ENCODE measurements around the gene TEX2. TPM values are rescaled to one million over a fixed set of nuclear protein-coding genes. Genes with fewer than 3 reads are reported as not detected.

The TEX2 gene
- total and polyA plus RNA-seq, 3 experiments from 2014 or later: 6.5 to 22.0 (median 21.9) TPM

DNA sequence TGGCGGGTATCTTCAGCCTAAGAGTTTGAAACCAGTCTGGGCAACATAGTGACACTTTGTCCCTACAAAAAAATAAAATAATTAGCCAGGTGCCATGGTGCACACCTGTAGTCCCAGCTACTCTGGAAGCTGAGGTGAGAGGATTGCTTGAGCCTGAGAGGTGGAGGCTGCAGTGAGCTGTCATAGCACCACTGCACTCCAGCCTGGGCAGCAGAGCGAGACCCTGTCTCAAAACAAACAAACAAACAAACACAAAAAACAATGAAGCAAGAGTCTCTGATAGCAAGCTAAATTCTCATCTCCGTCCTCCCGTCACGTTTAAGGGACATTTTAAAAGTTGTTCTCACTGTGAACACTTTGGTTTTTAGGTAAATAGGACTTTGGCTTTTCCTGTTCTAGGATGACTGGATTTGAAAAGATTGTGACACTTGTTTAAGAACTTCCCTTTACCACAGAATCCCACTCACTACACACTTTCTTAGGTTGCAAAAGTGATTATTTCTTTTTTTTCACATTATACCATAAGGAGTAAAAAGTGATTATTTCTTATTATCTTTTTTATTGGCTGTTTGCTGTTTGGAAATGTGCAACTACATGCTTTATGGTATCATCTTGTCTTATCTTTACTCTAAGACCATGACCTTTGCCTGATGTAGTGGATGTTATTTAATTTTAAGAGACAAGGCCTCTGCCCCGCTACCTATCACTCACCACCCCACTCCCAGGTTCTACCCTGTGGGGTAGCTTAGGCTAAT lies 128.7 kb downstream of the TEX2 start:
- H3K4me1 Mint-ChIP-seq: peaks cover 18 to 23% (median 23%) of the 10 kb centered on the region in 3 donors
- Histone ChIP-seq H3K4me1 (ENCODE audit: insufficient read depth, low read length) (peaks cover 10% of the 10 kb centered on the region), H3K4me3 (ENCODE audit: low read length) (no peak overlapping the region), H3K27me3 (ENCODE audit: insufficient read depth, low read length, poor library complexity, severe bottlenecking) (no peaks in the 10 kb centered on the region), H3K9me3 (ENCODE audit: low read length) (no peaks in the 10 kb centered on the region), H3K27ac (ENCODE audit: low read depth, low read length) (no peak overlapping the region), H3K36me3 (ENCODE audit: insufficient read depth, low read length) (no peaks in the 10 kb centered on the region)
- no peaks in the 10 kb centered on the region for H3K9me3 Mint-ChIP-seq
- no peak overlapping the region for H3K4me3 Mint-ChIP-seq
- no peaks in the 10 kb centered on the region for H3K27me3 Mint-ChIP-seq
- H3K27ac Mint-ChIP-seq: peak overlapping the region in 1 of 8 donors; percentile 1
- ChIA-PET CTCF (interaction anchor here (0.6 to 9.7 kb wide), 56 partner anchors 8 to 236 kb away, joined by 3 to 334 read pairs (median 6); partner anchors contain the start of genes CD79B, CSHL1, GH1 and ICAM2), POLR2A (interaction anchor here (0.6 to 2.3 kb wide), 10 partner anchors 11 to 215 kb away, joined by 3 to 16 read pairs (median 6); partner anchors contain the start of gene ICAM2)
- DNase-seq: no peak
- peaks cover 0 to 2% (median 0%) of the 10 kb centered on the region in 3 donors for H3K36me3 Mint-ChIP-seq

DNA sequence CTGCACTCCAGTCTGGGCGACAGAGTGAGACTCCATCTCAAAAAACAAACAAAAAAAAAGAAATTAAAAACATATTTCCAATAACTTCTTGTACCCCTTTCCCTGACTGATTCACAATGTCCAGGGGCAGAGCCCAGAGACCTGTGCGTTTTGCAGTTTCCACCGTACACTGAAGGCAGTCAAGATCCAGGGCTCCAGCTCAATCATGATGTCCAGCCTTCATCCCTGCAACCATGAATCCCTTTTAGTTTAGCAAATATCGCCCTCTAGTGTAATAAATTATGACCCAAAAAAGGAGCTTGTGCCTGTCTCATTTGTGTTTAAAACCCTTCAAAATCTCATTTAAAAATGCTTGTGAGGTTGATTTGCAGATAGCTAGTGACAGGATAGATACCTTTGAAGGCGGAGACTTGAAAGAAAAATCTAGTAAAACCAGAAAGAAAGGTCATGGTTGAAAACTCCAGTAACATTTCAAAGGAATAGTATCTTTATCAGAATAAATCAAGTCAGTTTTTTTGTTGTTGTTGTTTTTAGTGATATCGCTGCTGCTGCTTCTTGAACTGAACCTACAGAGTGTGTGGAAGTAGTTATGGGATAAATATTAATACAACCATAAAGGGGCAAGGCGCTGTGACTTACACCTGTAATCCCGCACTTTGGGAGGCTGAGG lies 129.4 kb downstream of the TEX2 start:
- H3K9me3 Mint-ChIP-seq: no peaks in the 10 kb centered on the region

DNA sequence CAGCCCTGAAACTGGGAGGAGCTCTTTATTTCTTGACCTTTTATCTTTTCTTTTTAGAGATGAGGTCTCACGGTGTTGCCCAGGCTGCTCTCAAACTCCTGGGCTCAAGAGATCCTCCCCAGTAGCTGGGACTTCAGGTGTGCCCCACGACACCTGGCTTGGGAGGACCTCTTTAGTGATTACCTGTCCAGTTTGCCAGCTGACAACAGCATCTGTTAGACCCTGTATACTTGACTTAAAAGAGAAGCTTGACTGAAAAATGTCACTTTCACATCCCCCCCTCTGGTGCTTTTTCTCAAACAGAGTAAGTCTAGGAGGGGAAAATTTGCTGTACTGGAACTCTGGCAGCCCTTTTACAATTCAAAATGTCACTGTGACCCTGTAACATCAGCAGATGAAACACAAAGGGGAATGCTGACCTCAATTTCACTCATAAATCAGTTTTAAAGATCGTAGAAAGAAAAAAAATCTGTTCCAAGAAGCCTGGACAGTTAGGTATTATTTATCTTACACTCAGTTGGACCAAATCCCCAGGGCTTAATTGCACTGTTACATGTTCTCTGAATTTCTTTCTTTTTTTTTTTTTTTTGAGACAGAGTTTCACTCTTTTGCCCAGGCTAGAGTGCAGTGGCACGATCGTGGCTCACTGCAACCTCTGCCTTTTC lies 131.3 kb downstream of the TEX2 start:
- ChIA-PET CTCF (interaction anchor here (0.9 to 9.7 kb wide), 16 partner anchors 11 to 228 kb away, joined by 3 to 334 read pairs (median 10); partner anchors contain the start of genes CSHL1, GH1, ICAM2 and PRR29), POLR2A (interaction anchor here (1.1 to 3.3 kb wide), 3 partner anchors 14 to 137 kb away, joined by 6 to 44 read pairs (median 11); no protein-coding TSS in a partner anchor)
- Mint-ChIP-seq H3K4me1 (peaks cover 32 to 45% (median 41%) of the 10 kb centered on the region in 3 donors), H3K27ac (peak overlapping the region; percentile 43 to 98 (median 94)), H3K4me3 (peak overlapping the region in 2 of 7 donors; percentile 87 to 91), H3K27me3 (no peaks in the 10 kb centered on the region), H3K36me3 (peaks cover 0 to 11% (median 5%) of the 10 kb centered on the region in 3 donors), H3K9me3 (no peaks in the 10 kb centered on the region)
- H3K4me1 ChIP-seq (ENCODE audit: insufficient read depth, low read length): peaks cover 25% of the 10 kb centered on the region
- H3K27ac ChIP-seq (ENCODE audit: low read depth, low read length): no peak overlapping the region
- no peaks in the 10 kb centered on the region for H3K27me3 ChIP-seq (ENCODE audit: insufficient read depth, low read length, poor library complexity, severe bottlenecking)
- H3K4me3 ChIP-seq (ENCODE audit: low read length): no peak overlapping the region
- DNase-seq: no peak
- H3K9me3 ChIP-seq (ENCODE audit: low read length): no peaks in the 10 kb centered on the region
- no peaks in the 10 kb centered on the region for H3K36me3 ChIP-seq (ENCODE audit: insufficient read depth, low read length)

More for the DNA sequence above, 129.4 kb downstream of the TEX2 start:
- ChIA-PET POLR2A (interaction anchor here (0.6 to 2.3 kb wide), 10 partner anchors 12 to 214 kb away, joined by 3 to 16 read pairs (median 6); partner anchors contain the start of gene ICAM2), CTCF (interaction anchor here (0.6 to 9.7 kb wide), 59 partner anchors 9 to 235 kb away, joined by 3 to 334 read pairs (median 5); partner anchors contain the start of genes CD79B, CSHL1, GH1 and ICAM2)
- peak in 2 of 5 donors; percentile 54 to 59 for DNase-seq
- H3K36me3 ChIP-seq (ENCODE audit: insufficient read depth, low read length): no peaks in the 10 kb centered on the region
- peaks cover 22 to 29% (median 29%) of the 10 kb centered on the region in 3 donors for H3K4me1 Mint-ChIP-seq
- peaks cover 0 to 7% (median 4%) of the 10 kb centered on the region in 3 donors for H3K36me3 Mint-ChIP-seq
- H3K4me3 Mint-ChIP-seq: peak overlapping the region in 1 of 7 donors; percentile 53
- H3K4me3 ChIP-seq (ENCODE audit: low read length): no peak overlapping the region
- H3K27me3 ChIP-seq (ENCODE audit: insufficient read depth, low read length, poor library complexity, severe bottlenecking): no peaks in the 10 kb centered on the region
- H3K27me3 Mint-ChIP-seq: no peaks in the 10 kb centered on the region
- H3K27ac Mint-ChIP-seq: peak overlapping the region in 3 of 8 donors; percentile 1 to 82 (median 42)
- H3K27ac ChIP-seq (ENCODE audit: low read depth, low read length): no peak overlapping the region
- H3K4me1 ChIP-seq (ENCODE audit: insufficient read depth, low read length): peaks cover 10% of the 10 kb centered on the region
- H3K9me3 ChIP-seq (ENCODE audit: low read length): no peaks in the 10 kb centered on the region

DNA sequence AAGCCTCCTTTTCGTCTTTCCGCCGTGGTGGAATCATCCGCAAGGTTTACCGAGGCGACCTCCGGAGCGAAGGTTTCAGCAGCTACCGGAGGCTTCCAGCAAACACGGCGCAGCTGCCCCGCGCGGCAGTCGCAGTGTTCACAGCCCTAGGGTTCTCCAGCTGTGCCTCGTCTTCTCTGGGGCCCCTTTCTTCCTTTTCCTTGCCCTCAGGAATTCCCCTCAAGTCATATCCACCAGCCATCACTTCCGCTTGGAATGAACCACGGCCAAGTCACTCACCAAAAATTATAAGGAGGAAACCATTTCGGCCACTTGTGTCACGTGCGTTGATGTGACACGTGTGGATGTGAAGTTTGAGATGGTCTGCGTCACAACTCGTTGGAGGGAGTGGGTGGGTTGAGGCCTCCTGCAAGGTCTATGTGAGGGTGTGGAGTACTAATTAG lies 132.5 kb downstream of the TEX2 start:
- Mint-ChIP-seq H3K4me1 (peaks cover 44 to 57% (median 53%) of the 10 kb centered on the region in 3 donors), H3K4me3 (peak overlapping the region; percentile 75 to 91 (median 87)), H3K27ac (peak overlapping the region; percentile 92 to 98 (median 98)), H3K27me3 (no peaks in the 10 kb centered on the region), H3K36me3 (peaks cover 0 to 13% (median 5%) of the 10 kb centered on the region in 3 donors), H3K9me3 (no peaks in the 10 kb centered on the region)
- Histone ChIP-seq H3K9me3 (ENCODE audit: low read length) (no peaks in the 10 kb centered on the region), H3K4me1 (ENCODE audit: insufficient read depth, low read length) (peaks cover 32% of the 10 kb centered on the region), H3K27me3 (ENCODE audit: insufficient read depth, low read length, poor library complexity, severe bottlenecking) (no peaks in the 10 kb centered on the region), H3K27ac (ENCODE audit: low read depth, low read length) (peak overlapping the region; percentile 82), H3K36me3 (ENCODE audit: insufficient read depth, low read length) (no peaks in the 10 kb centered on the region), H3K4me3 (ENCODE audit: low read length) (peak overlapping the region; percentile 49)
- ChIA-PET CTCF (interaction anchor here (0.8 to 9.7 kb wide), 16 partner anchors 15 to 226 kb away, joined by 3 to 334 read pairs (median 5); partner anchors contain the start of genes GH1 and ICAM2), POLR2A (interaction anchor here (0.5 to 3.3 kb wide), 12 partner anchors 15 to 374 kb away, joined by 3 to 44 read pairs (median 10); partner anchors contain the start of gene ICAM2)
- DNase-seq: peak in 1 of 5 donors; percentile 63

DNA sequence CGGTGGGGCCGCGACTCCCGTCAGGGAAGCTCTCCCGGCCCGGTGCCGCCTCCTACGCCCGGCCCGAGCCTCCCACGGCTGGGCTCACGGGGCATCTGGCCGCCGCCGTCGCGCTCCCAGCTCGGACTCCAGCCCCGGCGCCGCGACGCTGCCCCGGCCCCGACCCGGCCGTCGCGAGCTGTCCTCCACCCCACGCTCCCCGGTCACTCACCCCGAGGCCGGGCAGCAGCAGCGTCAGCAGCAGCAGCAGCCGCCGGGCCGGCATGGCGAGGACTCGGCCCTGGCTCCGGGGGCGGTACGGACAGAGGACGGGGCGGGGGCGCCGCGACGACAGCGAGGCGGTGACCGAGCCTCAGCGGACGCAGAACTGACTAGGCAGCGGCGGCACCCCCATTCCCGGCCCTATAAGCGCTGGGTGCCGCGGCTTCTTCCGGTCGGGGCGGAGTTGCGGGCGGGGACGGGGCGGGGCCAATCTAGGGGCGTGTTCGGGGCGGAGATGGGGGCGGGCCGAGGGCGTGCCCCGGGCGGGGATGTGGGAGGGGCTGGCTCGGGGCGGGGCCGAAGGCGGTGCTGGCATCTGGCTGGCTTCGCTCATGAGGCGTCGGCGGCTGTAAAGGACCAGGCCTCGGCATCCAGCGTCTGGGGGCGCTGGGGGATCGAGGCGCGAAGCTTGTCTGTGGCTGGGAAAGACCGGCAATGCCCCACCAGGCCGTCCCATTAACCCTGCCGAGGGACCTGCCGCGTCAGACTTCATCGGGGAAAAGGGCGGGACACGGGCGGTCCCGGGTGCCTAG lies 133.1 kb downstream of the TEX2 start, which contains the start of gene ERN1:
Gene ERN1, minus strand, starts transcription at position 380 of the 794 bp plus-strand sequence. Its CDS starts 115 bp downstream, at position 265.
- Histone ChIP-seq H3K9me3 (ENCODE audit: low read length) (no peaks in the 10 kb centered on the region), H3K4me3 (ENCODE audit: low read length) (peak within 1 kb of the TSS; percentile 92), H3K36me3 (ENCODE audit: insufficient read depth, low read length) (peaks cover under 1% of the 10 kb centered on the region), H3K27ac (ENCODE audit: low read depth, low read length) (peak within 1 kb of the TSS; percentile 82), H3K27me3 (ENCODE audit: insufficient read depth, low read length, poor library complexity, severe bottlenecking) (no peaks in the 10 kb centered on the region), H3K4me1 (ENCODE audit: insufficient read depth, low read length) (peaks cover 32% of the 10 kb centered on the region)
- peak within 1 kb of the TSS; percentile 92 to 98 (median 98) for H3K27ac Mint-ChIP-seq
- peaks cover 48 to 63% (median 59%) of the 10 kb centered on the region in 3 donors for H3K4me1 Mint-ChIP-seq
- peaks cover 2 to 14% (median 5%) of the 10 kb centered on the region in 3 donors for H3K36me3 Mint-ChIP-seq
- peak; percentile 87 to 95 (median 88) for DNase-seq
- POLR2A ChIA-PET: interaction anchor here (0.5 to 3.3 kb wide), 19 partner anchors 16 to 375 kb away, joined by 3 to 44 read pairs (median 4); partner anchors contain the start of gene ICAM2
- H3K9me3 Mint-ChIP-seq: no peaks in the 10 kb centered on the region
- H3K27me3 Mint-ChIP-seq: no peaks in the 10 kb centered on the region
- CTCF ChIA-PET: interaction anchor here (0.8 to 9.7 kb wide), 15 partner anchors 16 to 225 kb away, joined by 3 to 334 read pairs (median 6); partner anchors contain the start of genes GH1 and ICAM2
- H3K4me3 Mint-ChIP-seq: peak within 1 kb of the TSS; percentile 91 to 98 (median 97)

DNA sequence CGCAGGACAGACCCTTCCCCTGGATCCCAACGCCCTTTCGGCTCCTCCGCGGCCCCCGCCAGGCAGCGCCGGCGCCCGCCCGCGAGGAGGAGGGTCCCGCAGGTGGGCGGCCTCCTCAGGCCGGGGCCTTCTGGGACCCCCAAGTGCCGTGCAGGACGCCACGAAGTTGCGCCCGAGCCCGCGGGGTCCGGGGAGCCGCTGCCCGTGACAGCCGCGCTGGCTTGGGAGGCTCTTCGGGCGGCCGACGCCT lies 133.6 kb downstream of the TEX2 start:
- Histone ChIP-seq H3K9me3 (ENCODE audit: low read length) (no peaks in the 10 kb centered on the region), H3K4me1 (ENCODE audit: insufficient read depth, low read length) (peaks cover 32% of the 10 kb centered on the region), H3K27ac (ENCODE audit: low read depth, low read length) (peak overlapping the region; percentile 77), H3K4me3 (ENCODE audit: low read length) (peak overlapping the region; percentile 92), H3K36me3 (ENCODE audit: insufficient read depth, low read length) (peaks cover 3% of the 10 kb centered on the region), H3K27me3 (ENCODE audit: insufficient read depth, low read length, poor library complexity, severe bottlenecking) (no peaks in the 10 kb centered on the region)
- peak overlapping the region in 3 of 8 donors; percentile 90 to 96 (median 95) for H3K27ac Mint-ChIP-seq
- DNase-seq: peak in 1 of 5 donors; percentile 24
- peaks cover 6 to 18% (median 10%) of the 10 kb centered on the region in 3 donors for H3K36me3 Mint-ChIP-seq
- ChIA-PET CTCF (interaction anchor here (1.3 to 9.7 kb wide), 7 partner anchors 47 to 225 kb away, joined by 3 to 334 read pairs (median 4); partner anchors contain the start of gene GH1), POLR2A (interaction anchor here (1.0 to 3.3 kb wide), 14 partner anchors 16 to 109 kb away, joined by 3 to 44 read pairs (median 4); partner anchors contain the start of gene ICAM2)
- no peaks in the 10 kb centered on the region for H3K9me3 Mint-ChIP-seq
- H3K27me3 Mint-ChIP-seq: no peaks in the 10 kb centered on the region
- peaks cover 53 to 68% (median 64%) of the 10 kb centered on the region in 3 donors for H3K4me1 Mint-ChIP-seq
- H3K4me3 Mint-ChIP-seq: peak overlapping the region; percentile 91 to 98 (median 97)

Data from CD8-positive, alpha-beta memory T cell (primary cell).